Smooth muscle cell (in vitro differentiated cells): ENCODE measurements around the gene MED28. TPM values are rescaled to one million over a fixed set of nuclear protein-coding genes. Genes with fewer than 3 reads are reported as not detected.

Experiments used
- DNase-seq: peaks from one replicate; lab custom pipeline; 2025; ENCODE audit not compliant: unreplicated experiment; lab: John Stamatoyannopoulos, UW
- H2AFZ ChIP-seq: fragments of 200-600 bp; sonication (generic); 2 replicates; pipeline ENCODE4 v1.6.0; 2016; ENCODE audit warnings: antibody characterized with exemption, low read depth, mild to moderate bottlenecking
- H3F3A ChIP-seq: fragments of 200-600 bp; sonication (generic); 2 replicates; pipeline ENCODE4 v1.6.0; 2017; ENCODE audit warnings: antibody characterized with exemption, low read depth
- H3K27ac ChIP-seq: fragments of 200-600 bp; sonication (generic); 2 replicates; pipeline ENCODE4 v1.5.1; 2016; ENCODE audit warnings: low read depth, mild to moderate bottlenecking
- H3K27me3 ChIP-seq: fragments of 200-600 bp; sonication (generic); 2 replicates; pipeline ENCODE4 v1.6.1; 2016; ENCODE audit warnings: low read depth, mild to moderate bottlenecking
- H3K36me3 ChIP-seq: fragments of 200-600 bp; sonication (generic); 2 replicates; pipeline ENCODE4 v1.5.1; 2016; ENCODE audit warnings: low read depth
- H3K4me1 ChIP-seq: fragments of 200-600 bp; sonication (generic); 2 replicates; pipeline ENCODE4 v1.5.1; 2016; ENCODE audit warnings: low read depth
- H3K4me2 ChIP-seq: fragments of 200-600 bp; sonication (generic); 2 replicates; pipeline ENCODE4 v1.6.0; 2016; ENCODE audit warnings: mild to moderate bottlenecking
- H3K4me3 ChIP-seq: fragments of 200-600 bp; sonication (generic); 2 replicates; pipeline ENCODE4 v1.5.1; 2016; ENCODE audit warnings: mild to moderate bottlenecking
- H3K79me2 ChIP-seq: fragments of 200-600 bp; sonication (generic); 2 replicates; pipeline ENCODE4 v1.6.0; 2016; ENCODE audit warnings: low read depth, mild to moderate bottlenecking
- H3K9ac ChIP-seq: fragments of 200-600 bp; sonication (generic); 2 replicates; pipeline ENCODE4 v1.6.0; 2016; ENCODE audit warnings: low read depth
- H3K9me3 ChIP-seq: fragments of 200-600 bp; sonication (generic); replicated peaks from 2 replicates; pipeline ENCODE4 v1.5.1; 2016; ENCODE audit warnings: low read depth
- H4K20me1 ChIP-seq: fragments of 200-600 bp; sonication (generic); 2 replicates; pipeline ENCODE4 v1.6.0; 2016; ENCODE audit warnings: low read depth
- WGBS: methylation state at CpG from one replicate; pipeline ENCODE4 v1.1.7; 2016; ENCODE audit warnings: low lambda C conversion rate; 5-methylcytosine and 5-hydroxymethylcytosine counted together
- polyA plus RNA-seq: library from polyadenylated mRNA; unstranded; fragments of >200 nt; fragmentation: Nextera tagmentation; extraction: Ambion mirVana; gene quantifications from 2 replicates; pipeline ENCODE4 v1.2.1, GENCODE V29; 2016
- total RNA-seq: library from RNA; depleted of rRNA; stranded (reverse); fragments of >200 nt; gene quantifications from 2 replicates; pipeline ENCODE4 v1.2.3, GENCODE V29; 2014
- TF ChIP-seq, protein P1 (sequence below): fragments of 200-600 bp; sonication (generic); IDR thresholded peaks from 2 replicates; pipeline ENCODE4 v1.5.1; 2017; ENCODE audit warnings: borderline replicate concordance, mild to moderate bottlenecking, antibody characterized with exemption; ENCODE audit not compliant: insufficient read depth, poor library complexity, severe bottlenecking

The MED28 gene
- total and polyA plus RNA-seq, 2 experiments from 2014 or later = 10.9 to 39.5 TPM

DNA sequence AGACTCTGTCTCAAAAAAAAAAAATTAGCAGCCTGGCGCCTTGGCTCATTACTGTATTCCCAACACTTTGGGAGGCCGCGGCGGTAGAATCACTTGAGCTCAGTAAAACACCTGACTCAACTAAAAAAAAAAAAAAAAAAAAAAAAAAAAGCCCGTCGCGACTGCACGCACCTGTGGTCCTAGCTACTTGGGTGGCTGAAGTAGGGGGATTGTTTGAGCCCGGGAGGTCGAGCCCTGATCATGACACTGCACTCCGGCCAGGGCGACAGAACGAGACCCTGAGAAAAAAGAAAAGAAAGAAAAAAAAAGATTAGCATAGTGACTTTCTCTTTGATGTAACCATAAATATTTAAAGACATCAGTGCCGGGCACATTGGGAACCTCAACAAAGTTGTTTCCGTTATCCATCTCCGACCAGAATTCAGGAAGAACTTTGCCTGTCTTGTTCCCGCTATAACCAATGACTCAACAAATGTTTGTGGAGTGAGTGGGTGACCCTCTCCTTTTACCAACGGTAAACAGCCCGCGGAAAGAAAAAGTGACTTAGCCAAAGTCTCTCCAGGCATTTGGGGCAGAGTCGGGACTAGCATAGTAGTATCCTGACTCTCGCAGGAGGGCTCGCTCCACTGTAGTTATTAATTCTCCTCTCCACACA is 553 bp upstream of the MED28 start:
- H3K4me1 ChIP-seq = peaks cover 7% of the 10 kb centered on the region
- H3K27ac ChIP-seq = peak overlapping the region; percentile 90
- peaks cover 42% of the 10 kb centered on the region for H3K79me2 ChIP-seq
- TF ChIP-seq, protein P1, sequence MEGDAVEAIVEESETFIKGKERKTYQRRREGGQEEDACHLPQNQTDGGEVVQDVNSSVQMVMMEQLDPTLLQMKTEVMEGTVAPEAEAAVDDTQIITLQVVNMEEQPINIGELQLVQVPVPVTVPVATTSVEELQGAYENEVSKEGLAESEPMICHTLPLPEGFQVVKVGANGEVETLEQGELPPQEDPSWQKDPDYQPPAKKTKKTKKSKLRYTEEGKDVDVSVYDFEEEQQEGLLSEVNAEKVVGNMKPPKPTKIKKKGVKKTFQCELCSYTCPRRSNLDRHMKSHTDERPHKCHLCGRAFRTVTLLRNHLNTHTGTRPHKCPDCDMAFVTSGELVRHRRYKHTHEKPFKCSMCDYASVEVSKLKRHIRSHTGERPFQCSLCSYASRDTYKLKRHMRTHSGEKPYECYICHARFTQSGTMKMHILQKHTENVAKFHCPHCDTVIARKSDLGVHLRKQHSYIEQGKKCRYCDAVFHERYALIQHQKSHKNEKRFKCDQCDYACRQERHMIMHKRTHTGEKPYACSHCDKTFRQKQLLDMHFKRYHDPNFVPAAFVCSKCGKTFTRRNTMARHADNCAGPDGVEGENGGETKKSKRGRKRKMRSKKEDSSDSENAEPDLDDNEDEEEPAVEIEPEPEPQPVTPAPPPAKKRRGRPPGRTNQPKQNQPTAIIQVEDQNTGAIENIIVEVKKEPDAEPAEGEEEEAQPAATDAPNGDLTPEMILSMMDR = no peak
- peak overlapping the region; percentile 97 for H2AFZ ChIP-seq
- H3K27me3 ChIP-seq = no peaks in the 10 kb centered on the region
- peak overlapping the region; percentile 79 for H3K4me3 ChIP-seq
- no peaks in the 10 kb centered on the region for H3K9me3 ChIP-seq
- H3K9ac ChIP-seq = peak overlapping the region; percentile 97
- H4K20me1 ChIP-seq = peaks cover 39% of the 10 kb centered on the region
- H3F3A ChIP-seq = no peaks in the 10 kb centered on the region
- H3K4me2 ChIP-seq = peak overlapping the region; percentile 97
- DNase-seq = peak; percentile 41
- no peaks in the 10 kb centered on the region for H3K36me3 ChIP-seq
- WGBS = 2% methylated on average over 19 of the region's 23 CpGs

DNA sequence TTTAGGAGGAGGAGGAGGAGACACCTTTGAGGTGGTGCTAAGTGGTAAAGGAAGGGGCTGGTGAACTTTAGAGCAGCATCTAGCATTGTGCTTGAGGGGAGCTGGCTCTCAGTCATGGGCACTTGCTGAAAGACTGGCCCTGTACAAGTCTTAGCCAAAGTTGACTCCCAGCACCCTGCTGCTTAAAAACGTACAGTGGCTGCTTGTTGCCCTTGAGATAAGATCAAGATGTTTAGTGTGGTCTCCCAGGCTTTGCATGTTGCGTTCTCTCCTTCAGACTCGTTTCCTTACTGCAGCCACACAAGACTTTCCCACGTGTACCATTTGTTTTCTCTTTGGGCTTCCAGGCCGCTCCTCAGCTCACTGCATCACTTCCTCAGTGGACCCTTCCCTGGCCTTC is 1.8 kb downstream of the MED28 start:
- H3K27ac ChIP-seq = no peak overlapping the region
- no peaks in the 10 kb centered on the region for H3F3A ChIP-seq
- no peak overlapping the region for H2AFZ ChIP-seq
- no peaks in the 10 kb centered on the region for H3K27me3 ChIP-seq
- no peaks in the 10 kb centered on the region for H3K9me3 ChIP-seq
- peaks cover 7% of the 10 kb centered on the region for H3K36me3 ChIP-seq
- TF ChIP-seq, protein P1 = no peak
- no peak overlapping the region for H3K9ac ChIP-seq
- 86% methylated on average over 5 of the region's 5 CpGs for WGBS
- peak overlapping the region; percentile 5 for H3K4me3 ChIP-seq
- H3K4me1 ChIP-seq = peaks cover 7% of the 10 kb centered on the region
- DNase-seq = no peak
- H3K79me2 ChIP-seq = peaks cover 60% of the 10 kb centered on the region
- H4K20me1 ChIP-seq = peaks cover 62% of the 10 kb centered on the region
- H3K4me2 ChIP-seq = peak overlapping the region; percentile 97

DNA sequence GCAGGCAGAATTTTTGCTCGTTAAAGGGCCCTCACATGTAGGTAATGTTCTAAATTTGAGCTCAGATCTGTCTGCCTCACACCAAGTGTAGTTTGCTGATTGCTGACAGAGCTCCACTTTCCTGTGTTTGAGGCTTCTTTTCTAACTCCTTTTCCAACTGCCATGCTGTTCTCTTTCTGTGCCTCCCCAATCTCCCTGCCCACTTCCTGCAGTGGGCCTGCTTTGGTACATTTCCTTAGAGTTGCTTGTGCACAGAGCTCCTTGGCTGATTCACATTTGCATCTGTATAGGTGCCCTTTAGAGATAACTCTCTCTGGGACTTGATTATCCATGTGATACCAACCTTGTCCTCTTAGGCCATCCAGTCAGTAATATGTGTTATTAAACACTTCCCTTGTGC is 4.5 kb downstream of the MED28 start:
- Histone ChIP-seq H3K27ac (no peak overlapping the region), H3K4me2 (no peak overlapping the region), H3K4me3 (no peak overlapping the region), H2AFZ (no peak overlapping the region), H3K9ac (no peak overlapping the region), H3K36me3 (peaks cover 25% of the 10 kb centered on the region), H3F3A (no peaks in the 10 kb centered on the region), H3K27me3 (no peaks in the 10 kb centered on the region), H3K9me3 (no peaks in the 10 kb centered on the region), H4K20me1 (peaks cover 78% of the 10 kb centered on the region), H3K79me2 (peaks cover 69% of the 10 kb centered on the region), H3K4me1 (peaks cover 7% of the 10 kb centered on the region)
- TF ChIP-seq, protein P1 = no peak
- no peak for DNase-seq
- 0% methylated on average over 1 of the region's 1 CpG for WGBS
